Measurements from ENCODE around the gene BAHCC1.

DNA sequence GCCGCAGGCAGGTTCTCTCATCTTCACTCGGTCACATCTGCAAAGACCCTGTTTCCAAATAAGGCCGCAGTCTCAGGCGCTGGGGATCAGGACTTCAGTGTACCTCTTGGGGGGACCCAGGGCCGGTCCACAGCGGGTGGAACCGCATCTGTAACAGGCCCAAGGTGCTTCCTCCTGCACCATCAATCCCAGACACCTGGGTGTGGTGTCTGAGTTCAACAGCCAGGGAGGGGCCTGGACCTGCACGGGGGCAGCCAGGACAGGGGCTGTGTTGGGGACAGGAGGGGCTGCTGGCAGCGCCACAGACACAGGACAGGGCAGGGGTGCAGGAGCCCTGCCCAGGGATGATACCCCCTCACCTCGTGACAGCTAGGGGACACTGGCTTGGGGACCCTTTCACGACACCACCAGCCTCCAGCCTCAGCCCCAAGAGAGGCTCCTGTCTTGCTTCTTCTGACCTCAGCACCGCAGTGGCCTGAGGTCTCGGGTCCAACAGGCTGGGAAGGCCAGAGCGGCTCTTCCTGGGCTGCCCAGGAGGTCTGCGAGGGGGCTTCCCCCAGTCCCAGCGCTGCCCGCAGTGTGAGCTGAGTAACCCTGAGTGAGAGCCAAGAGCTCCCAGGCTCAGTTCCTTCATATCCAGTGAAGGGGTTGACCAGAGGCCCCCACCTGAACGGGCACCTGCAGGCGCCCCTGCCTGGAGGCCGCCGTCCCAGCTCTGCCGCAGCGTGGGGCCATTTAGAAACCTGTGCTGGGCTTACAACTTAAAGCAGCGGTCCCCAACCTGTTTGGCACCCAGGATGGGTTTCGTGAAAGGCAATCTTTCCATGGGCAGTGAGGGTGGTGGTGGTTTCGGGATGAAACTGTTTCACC is 30.7 kb upstream of the BAHCC1 start:
- TF ChIP-seq TCF12 (IDR thresholded peaks at IDR 0.05; ENCODE audit: low read depth, low read length) (no peak), FOS (IDR thresholded peaks at IDR 0.05; ENCODE audit: borderline replicate concordance, extremely low read depth, insufficient read length) (no peak), PAX5 (IDR thresholded peaks at IDR 0.05; ENCODE audit: borderline replicate concordance, low read depth, low read length) (no peak), ZZZ3 (IDR thresholded peaks at IDR 0.05; ENCODE audit: control insufficient read depth, insufficient read length, low read depth) (no peak), EP300 (IDR thresholded peaks at IDR 0.05; ENCODE audit: borderline replicate concordance in 1 of 2, control insufficient read depth in 1 of 2, low read depth in 2 of 2, low read length in 2 of 2) (no peak), YY1 (IDR thresholded peaks at IDR 0.05; ENCODE audit: low read depth, low read length) (no peak), TAF1 (IDR thresholded peaks at IDR 0.05; ENCODE audit: borderline replicate concordance, low read depth, low read length) (no peak), EZH2 (IDR thresholded peaks at IDR 0.05; ENCODE audit: borderline replicate concordance, control insufficient read depth, low read depth, low read length) (no peak)
- TF ChIP-seq, protein P1, sequence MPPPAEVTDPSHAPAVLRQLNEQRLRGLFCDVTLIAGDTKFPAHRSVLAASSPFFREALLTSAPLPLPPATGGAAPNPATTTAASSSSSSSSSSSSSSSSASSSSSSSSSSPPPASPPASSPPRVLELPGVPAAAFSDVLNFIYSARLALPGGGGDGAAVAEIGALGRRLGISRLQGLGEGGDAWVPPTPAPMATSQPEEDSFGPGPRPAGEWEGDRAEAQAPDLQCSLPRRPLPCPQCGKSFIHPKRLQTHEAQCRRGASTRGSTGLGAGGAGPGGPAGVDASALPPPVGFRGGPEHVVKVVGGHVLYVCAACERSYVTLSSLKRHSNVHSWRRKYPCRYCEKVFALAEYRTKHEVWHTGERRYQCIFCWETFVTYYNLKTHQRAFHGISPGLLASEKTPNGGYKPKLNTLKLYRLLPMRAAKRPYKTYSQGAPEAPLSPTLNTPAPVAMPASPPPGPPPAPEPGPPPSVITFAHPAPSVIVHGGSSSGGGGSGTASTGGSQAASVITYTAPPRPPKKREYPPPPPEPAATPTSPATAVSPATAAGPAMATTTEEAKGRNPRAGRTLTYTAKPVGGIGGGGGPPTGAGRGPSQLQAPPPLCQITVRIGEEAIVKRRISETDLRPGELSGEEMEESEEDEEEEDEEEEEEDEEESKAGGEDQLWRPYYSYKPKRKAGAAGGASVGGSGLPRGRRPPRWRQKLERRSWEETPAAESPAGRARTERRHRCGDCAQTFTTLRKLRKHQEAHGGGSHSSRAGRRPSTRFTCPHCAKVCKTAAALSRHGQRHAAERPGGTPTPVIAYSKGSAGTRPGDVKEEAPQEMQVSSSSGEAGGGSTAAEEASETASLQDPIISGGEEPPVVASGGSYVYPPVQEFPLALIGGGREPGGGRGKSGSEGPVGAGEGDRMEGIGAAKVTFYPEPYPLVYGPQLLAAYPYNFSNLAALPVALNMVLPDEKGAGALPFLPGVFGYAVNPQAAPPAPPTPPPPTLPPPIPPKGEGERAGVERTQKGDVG (CRISPR knock-in tag; IDR thresholded peaks at IDR 0.05): no peak
- TF ChIP-seq, protein P2, sequence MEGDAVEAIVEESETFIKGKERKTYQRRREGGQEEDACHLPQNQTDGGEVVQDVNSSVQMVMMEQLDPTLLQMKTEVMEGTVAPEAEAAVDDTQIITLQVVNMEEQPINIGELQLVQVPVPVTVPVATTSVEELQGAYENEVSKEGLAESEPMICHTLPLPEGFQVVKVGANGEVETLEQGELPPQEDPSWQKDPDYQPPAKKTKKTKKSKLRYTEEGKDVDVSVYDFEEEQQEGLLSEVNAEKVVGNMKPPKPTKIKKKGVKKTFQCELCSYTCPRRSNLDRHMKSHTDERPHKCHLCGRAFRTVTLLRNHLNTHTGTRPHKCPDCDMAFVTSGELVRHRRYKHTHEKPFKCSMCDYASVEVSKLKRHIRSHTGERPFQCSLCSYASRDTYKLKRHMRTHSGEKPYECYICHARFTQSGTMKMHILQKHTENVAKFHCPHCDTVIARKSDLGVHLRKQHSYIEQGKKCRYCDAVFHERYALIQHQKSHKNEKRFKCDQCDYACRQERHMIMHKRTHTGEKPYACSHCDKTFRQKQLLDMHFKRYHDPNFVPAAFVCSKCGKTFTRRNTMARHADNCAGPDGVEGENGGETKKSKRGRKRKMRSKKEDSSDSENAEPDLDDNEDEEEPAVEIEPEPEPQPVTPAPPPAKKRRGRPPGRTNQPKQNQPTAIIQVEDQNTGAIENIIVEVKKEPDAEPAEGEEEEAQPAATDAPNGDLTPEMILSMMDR (IDR thresholded peaks at IDR 0.05 in 2 of 3, conservative IDR thresholded peaks at IDR 0.05 in 1 of 3; ENCODE audit: control insufficient read depth in 2 of 3, extremely low read depth in 1 of 3, insufficient read depth in 1 of 3, low read depth in 3 of 3, low read length in 3 of 3): no peak
- TF ChIP-seq, protein P3, sequence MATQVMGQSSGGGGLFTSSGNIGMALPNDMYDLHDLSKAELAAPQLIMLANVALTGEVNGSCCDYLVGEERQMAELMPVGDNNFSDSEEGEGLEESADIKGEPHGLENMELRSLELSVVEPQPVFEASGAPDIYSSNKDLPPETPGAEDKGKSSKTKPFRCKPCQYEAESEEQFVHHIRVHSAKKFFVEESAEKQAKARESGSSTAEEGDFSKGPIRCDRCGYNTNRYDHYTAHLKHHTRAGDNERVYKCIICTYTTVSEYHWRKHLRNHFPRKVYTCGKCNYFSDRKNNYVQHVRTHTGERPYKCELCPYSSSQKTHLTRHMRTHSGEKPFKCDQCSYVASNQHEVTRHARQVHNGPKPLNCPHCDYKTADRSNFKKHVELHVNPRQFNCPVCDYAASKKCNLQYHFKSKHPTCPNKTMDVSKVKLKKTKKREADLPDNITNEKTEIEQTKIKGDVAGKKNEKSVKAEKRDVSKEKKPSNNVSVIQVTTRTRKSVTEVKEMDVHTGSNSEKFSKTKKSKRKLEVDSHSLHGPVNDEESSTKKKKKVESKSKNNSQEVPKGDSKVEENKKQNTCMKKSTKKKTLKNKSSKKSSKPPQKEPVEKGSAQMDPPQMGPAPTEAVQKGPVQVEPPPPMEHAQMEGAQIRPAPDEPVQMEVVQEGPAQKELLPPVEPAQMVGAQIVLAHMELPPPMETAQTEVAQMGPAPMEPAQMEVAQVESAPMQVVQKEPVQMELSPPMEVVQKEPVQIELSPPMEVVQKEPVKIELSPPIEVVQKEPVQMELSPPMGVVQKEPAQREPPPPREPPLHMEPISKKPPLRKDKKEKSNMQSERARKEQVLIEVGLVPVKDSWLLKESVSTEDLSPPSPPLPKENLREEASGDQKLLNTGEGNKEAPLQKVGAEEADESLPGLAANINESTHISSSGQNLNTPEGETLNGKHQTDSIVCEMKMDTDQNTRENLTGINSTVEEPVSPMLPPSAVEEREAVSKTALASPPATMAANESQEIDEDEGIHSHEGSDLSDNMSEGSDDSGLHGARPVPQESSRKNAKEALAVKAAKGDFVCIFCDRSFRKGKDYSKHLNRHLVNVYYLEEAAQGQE (IDR thresholded peaks at IDR 0.05; ENCODE audit: low read depth, low read length): no peak
